ENCODE data around the gene MSANTD4.
"Not testable (repeated sequence)": the region's sequence is repeated elsewhere in the genome, so short reads cannot be mapped to it uniquely, and the experiment has no call there.

MSANTD4 gene

GRCh38 chr11:106012744-106013143 is 9.3 kb downstream of the MSANTD4 start:
- no peak for DNase-seq

DNA sequence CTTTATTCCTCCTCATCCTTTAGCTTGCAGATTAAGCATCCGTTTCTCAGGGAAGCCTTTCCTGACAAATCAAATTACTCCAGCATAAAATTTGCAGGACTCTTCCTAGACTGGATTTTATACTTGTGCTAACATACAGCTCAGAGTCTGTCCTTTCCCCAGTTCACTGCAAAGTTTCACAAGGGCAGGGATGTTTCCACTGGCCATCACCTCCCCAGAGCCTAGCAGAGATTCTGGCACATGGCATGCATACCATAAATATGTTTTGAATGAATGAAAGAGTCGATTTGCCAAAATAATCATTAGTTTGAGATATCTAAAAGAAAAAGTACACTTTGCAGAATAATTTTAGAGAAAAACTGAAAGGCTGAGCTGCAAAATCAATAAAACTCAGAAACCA is 10.6 kb downstream of the MSANTD4 start:
- DNase-seq = no peak

GRCh38 chr11:106003094-106003493 is 18.9 kb downstream of the MSANTD4 start:
- DNase-seq = not testable (repeated sequence)

DNA sequence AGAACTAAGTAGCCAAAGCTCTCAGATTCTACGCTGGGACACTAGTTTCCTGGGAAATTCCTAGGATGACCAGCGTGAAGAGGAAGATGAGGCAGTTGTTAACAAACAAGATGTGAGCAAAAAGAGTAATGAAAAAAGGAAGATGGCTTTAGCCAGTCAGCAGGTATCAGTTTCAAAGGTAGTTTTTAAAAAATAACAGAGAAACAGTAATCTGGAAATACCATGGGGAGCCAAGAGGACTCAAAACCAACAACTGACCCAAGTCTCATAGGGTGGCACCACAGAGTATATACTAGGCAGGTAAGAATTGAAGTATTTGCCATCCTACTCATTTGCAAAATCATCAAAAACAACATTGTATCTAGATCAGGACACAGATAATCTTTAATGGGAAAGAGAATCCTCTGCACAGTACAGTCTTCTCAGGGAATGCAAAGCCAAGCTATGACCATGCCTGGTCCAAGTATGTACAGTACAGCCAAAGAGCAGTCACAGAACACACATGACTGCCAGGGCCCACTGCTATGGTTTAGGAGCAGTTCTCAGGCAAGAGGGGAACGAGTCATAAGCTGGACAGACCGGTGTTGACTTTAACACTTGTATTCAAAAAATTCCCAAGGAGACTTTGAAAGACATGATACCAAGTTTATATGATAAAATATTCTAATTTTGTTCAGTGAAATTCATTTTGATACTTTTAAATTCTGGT is 20.6 kb downstream of the MSANTD4 start:
- no peak for DNase-seq

DNA sequence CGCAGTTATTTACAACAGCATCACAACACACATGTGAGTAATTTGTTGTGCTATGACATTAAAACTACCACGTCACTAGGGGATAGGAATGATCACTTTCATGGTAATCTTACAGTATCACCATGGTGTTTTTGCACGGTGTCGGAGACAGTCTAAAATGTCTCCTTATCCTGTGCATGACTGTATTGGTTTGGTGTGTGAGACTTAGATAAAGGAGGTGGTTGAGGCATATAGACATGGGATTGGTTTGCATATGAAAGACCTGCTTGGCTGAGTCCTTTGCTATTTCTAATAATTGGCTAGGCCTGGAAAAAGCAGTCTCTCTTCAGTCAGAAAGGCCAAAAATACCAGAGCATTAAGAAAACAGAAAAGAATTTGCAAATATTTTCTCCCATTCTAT is 30.2 kb downstream of the MSANTD4 start:
- DNase-seq = no peak

- DNase-seq = no peak
Measured at GRCh38 chr11:105989124-105989523, 32.9 kb downstream of the MSANTD4 start.

GRCh38 chr11:105988197-105988596 is 33.8 kb downstream of the MSANTD4 start:
- DNase-seq = no peak

DNA sequence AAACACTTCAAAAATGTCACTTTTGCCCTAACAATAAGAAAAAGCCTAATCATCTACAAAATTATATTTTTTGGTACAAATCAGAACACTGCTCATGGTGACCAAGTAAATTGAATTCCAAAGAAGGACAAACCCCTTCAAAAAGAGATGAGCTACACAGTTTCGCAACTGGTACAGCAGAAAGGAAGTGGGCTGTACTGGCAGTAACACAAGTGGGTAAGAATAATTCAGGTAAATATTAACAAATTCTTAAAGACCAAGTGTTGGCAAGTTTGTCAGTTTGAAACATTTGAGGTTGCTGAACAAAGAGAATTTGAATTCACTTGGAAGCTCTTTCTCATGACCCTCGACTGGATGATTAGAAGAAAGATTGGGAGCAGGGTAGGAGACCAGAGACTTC is 35.5 kb downstream of the MSANTD4 start:
- no peak for DNase-seq

- DNase-seq = no peak
Measured at GRCh38 chr11:105979997-105980703, 41.9 kb downstream of the MSANTD4 start.

DNA sequence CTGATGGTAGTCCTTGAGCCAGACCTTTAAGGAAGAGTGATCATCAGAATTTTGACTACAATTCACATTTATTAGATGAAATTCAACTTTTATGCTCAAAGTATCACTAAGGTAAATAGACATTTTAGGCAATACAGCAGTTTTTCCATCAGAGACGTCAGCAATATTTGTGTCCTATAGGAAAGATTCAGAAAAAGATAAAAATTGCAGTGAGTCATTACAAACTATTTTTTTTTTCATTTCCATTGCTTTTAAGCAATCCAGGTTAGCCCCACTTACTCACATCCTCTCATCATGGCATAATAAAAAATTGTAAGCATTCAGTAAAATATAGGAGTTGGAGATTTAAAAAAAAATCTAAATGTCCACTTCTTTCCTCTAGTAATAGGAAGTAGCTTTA is 46.9 kb downstream of the MSANTD4 start:
- no peak for DNase-seq

DNA sequence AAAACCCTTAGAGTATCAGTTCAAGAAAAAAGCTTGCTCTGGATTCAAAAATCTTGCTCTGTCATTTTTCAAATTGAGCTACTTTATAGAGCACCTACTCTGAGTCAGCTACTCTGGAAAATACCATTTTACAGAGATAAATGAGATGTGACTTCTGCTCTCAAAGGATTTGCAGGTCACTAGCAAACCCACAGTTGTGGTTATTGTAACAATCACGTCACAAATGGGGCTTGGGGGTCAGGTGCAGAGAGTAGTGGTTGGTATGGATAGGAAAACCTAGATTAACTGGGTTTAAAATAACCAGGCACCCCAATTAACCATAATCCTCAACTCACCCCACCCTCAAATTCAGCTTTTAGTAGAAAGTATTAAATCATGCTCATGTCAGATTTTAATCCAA is 52.3 kb downstream of the MSANTD4 start:
- DNase-seq = no peak

DNA sequence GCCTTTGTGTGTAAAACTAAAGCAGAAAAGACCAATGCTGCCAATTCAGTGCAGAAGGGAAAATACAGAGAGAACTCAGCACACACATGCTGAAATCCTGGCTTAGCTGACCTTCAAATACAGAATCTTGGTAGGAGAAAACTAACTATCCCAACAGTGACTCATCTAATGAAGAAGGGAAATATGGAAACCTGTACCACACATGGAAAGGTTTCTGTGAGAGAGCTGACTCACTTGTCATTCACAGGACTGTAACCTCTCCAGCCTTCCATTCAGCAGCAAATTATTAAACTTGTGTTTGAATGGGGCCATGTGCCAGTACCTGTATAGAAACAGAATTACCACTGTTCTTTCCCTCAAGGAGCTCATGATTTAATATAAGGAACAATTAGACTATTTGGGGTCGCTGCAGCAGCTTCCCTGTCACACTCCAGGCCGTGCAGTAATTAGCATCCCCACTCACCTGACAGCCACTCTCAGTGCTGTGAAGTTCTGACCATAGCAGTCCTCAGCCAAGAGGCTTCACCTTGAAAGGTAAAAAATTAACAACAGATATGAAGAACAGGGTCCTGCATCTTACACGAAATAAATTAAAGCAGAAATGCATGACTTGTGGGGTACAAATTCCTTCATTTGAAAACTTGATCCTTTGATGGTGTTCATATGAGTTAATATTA is 53.9 kb downstream of the MSANTD4 start:
- no peak for DNase-seq

- DNase-seq = no peak
Measured at GRCh38 chr11:105960252-105961245, 61.5 kb downstream of the MSANTD4 start.
